Fibroblast of lung (primary cell): ENCODE data around the gene ZMYM1.
"Not testable (repeated sequence)": the region's sequence is repeated elsewhere in the genome, so short reads cannot be mapped to it uniquely, and the experiment has no call there.

ENCODE experiments used
- CTCF ChIP-seq, 2 donors: IDR thresholded peaks in 1 of 2; conservative IDR thresholded peaks in 1 of 2; 1 replicate in 1 of 2; 2 replicates in 1 of 2; pipeline ENCODE4 v1.5.1; 2011 to 2012; ENCODE audit warnings: low read length in 2 of 2, control low read depth in 1 of 2, inconsistent platforms in 1 of 2, low read depth in 1 of 2, mild to moderate bottlenecking in 1 of 2
- EZH2 ChIP-seq: IDR thresholded peaks from 2 replicates; pipeline ENCODE4 v1.5.1; 2012; ENCODE audit warnings: low read length, control low read depth, mild to moderate bottlenecking; ENCODE audit errors: missing control alignments

- TF ChIP-seq EZH2; CTCF (conservative IDR thresholded peaks at IDR 0.05 in 1 of 2, IDR thresholded peaks at IDR 0.05 in 1 of 2; ENCODE audit: low read depth in 1 of 2, low read length in 2 of 2): not testable (repeated sequence)
Measured at GRCh38 chr1:35058321-35058720, 20.9 kb upstream of the ZMYM1 start.
